ENCODE results near the gene TBC1D5. TPM values are rescaled to one million over a fixed set of nuclear protein-coding genes. Genes with fewer than 3 reads are reported as not detected.

TBC1D5 gene
- total and polyA plus RNA-seq, 12 donors = 6.7 to 35.6 (median 30.5) TPM

GRCh38 chr3:17137321-17137826 lies 605.1 kb downstream of the TBC1D5 start:
- intact Hi-C loops (cut with DNase I) = loop anchor here in 1 of 10 donors (5.0 kb wide), 1 partner anchor 255 kb away; the partner anchor contains the start of gene PLCL2
- Histone ChIP-seq H3K4me1 (peaks cover 0 to 31% (median 6%) of the 10 kb centered on the region in 9 donors), H3K27me3 (no peaks in the 10 kb centered on the region), H3K27ac (peak overlapping the region in 1 of 10 donors; percentile 71), H3K36me3 (no peaks in the 10 kb centered on the region), H3K9me3 (peaks cover 0 to 9% (median 0%) of the 10 kb centered on the region in 11 donors), H3K4me3 (no peak overlapping the region)
- 89 to 91% methylated on average over 5 of the region's 5 CpGs for WGBS, 2 donors
- TF ChIP-seq CTCF (IDR thresholded peaks at IDR 0.05) = no peak
- ATAC-seq (no peak), DNase-seq (no peak)

- 39 to 45% methylated on average over 11 of the region's 11 CpGs for WGBS, 2 donors
- DNase-seq (peak in 1 of 2 donors; percentile 61), ATAC-seq (peak; percentile 50 to 83 (median 70))
- no peaks in the 10 kb centered on the region for H3K27me3 ChIP-seq
- H3K4me1 ChIP-seq = peaks cover 0 to 28% (median 6%) of the 10 kb centered on the region in 9 donors
- intact Hi-C loops (cut with DNase I) = loop anchor here in 1 of 10 donors (5.0 kb wide), 1 partner anchor 254 kb away; the partner anchor contains the start of gene PLCL2
- no peaks in the 10 kb centered on the region for H3K36me3 ChIP-seq
- no peak for TF ChIP-seq CTCF (IDR thresholded peaks at IDR 0.05)
- peak overlapping the region; percentile 7 to 83 (median 62) for H3K27ac ChIP-seq
- H3K9me3 ChIP-seq = peaks cover 0 to 9% (median 0%) of the 10 kb centered on the region in 11 donors
- H3K4me3 ChIP-seq = no peak overlapping the region
These were observed 606.2 kb downstream of the TBC1D5 start for GRCh38 chr3:17136136-17136721.

GRCh38 chr3:17135696-17136095 lies 606.7 kb downstream of the TBC1D5 start:
- Histone ChIP-seq H3K27me3 (no peaks in the 10 kb centered on the region), H3K4me1 (peaks cover 0 to 22% (median 6%) of the 10 kb centered on the region in 9 donors), H3K4me3 (no peak overlapping the region), H3K36me3 (no peaks in the 10 kb centered on the region), H3K9me3 (peaks cover 0 to 9% (median 0%) of the 10 kb centered on the region in 11 donors), H3K27ac (peak overlapping the region; percentile 7 to 83 (median 62))
- intact Hi-C loops (cut with DNase I) = loop anchor here in 1 of 10 donors (5.0 kb wide), 1 partner anchor 253 kb away; the partner anchor contains the start of gene PLCL2
- DNase-seq (no peak), ATAC-seq (peak in 4 of 8 donors; percentile 26 to 51 (median 28))
- no peak for TF ChIP-seq CTCF (IDR thresholded peaks at IDR 0.05)

GRCh38 chr3:17133632-17134545 lies 608.5 kb downstream of the TBC1D5 start:
- no peak for TF ChIP-seq CTCF (IDR thresholded peaks at IDR 0.05)
- peaks cover 0 to 9% (median 0%) of the 10 kb centered on the region in 11 donors for H3K9me3 ChIP-seq
- no peak overlapping the region for H3K4me3 ChIP-seq
- H3K27me3 ChIP-seq = no peaks in the 10 kb centered on the region
- no peaks in the 10 kb centered on the region for H3K36me3 ChIP-seq
- ATAC-seq = peak in 2 of 8 donors; percentile 11 to 35
- peak overlapping the region in 1 of 10 donors; percentile 16 for H3K27ac ChIP-seq
- H3K4me1 ChIP-seq = peaks cover 0 to 18% (median 6%) of the 10 kb centered on the region in 9 donors
- WGBS, 2 donors = 80 to 87% methylated on average over 19 of the region's 19 CpGs
- no peak for DNase-seq
- intact Hi-C loops (cut with DNase I) = no loop called here
